Measurements from ENCODE around the gene PKD2. TPM values are rescaled to one million over a fixed set of nuclear protein-coding genes. Genes with fewer than 3 reads are reported as not detected.

Gene PKD2
- total RNA-seq, 4 donors from 2014 or later, result 79.1 to 128 (median 92.5) TPM

DNA sequence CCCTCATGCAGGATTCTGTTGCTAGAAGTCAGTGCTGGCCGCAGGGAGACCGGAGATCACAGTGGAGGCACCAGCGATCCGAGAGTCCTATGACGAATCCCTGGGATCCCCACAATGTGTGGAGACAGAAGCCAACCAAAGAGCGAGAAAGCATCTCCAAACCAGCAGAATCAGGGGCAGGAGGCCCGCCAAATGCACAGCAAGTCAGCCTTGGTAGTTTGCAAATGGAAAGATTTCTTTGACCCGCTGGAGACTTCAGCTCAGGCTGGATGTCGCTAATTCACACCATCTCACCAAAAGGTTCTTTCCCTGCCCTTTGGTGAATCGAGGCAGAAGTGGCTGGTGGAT is 505 bp upstream of the PKD2 start:
- 52% methylated on average over 9 of the region's 10 CpGs for WGBS
- TF ChIP-seq, protein P1, sequence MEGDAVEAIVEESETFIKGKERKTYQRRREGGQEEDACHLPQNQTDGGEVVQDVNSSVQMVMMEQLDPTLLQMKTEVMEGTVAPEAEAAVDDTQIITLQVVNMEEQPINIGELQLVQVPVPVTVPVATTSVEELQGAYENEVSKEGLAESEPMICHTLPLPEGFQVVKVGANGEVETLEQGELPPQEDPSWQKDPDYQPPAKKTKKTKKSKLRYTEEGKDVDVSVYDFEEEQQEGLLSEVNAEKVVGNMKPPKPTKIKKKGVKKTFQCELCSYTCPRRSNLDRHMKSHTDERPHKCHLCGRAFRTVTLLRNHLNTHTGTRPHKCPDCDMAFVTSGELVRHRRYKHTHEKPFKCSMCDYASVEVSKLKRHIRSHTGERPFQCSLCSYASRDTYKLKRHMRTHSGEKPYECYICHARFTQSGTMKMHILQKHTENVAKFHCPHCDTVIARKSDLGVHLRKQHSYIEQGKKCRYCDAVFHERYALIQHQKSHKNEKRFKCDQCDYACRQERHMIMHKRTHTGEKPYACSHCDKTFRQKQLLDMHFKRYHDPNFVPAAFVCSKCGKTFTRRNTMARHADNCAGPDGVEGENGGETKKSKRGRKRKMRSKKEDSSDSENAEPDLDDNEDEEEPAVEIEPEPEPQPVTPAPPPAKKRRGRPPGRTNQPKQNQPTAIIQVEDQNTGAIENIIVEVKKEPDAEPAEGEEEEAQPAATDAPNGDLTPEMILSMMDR (IDR thresholded peaks at IDR 0.05), result no peak
- no peak for TF ChIP-seq EP300 (IDR thresholded peaks at IDR 0.05)
- no peak for TF ChIP-seq POLR2A (IDR thresholded peaks at IDR 0.05; ENCODE audit: low read depth)
- no peak for TF ChIP-seq POLR2AphosphoS5 (IDR thresholded peaks at IDR 0.05)
- intact Hi-C loops (cut with DNase I), result loop anchor here (10.0 kb wide), 1 partner anchor 518 kb away; the partner anchor contains the start of gene PYURF
- Histone ChIP-seq H3K27me3 (no peaks in the 10 kb centered on the region), H3K27ac (replicated peaks in 1 of 4) (peak overlapping the region; percentile 93 to 96 (median 94)), H3K4me1 (peaks cover 31 to 53% (median 49%) of the 10 kb centered on the region in 4 donors), H3K36me3 (no peaks in the 10 kb centered on the region), H3K9me3 (no peaks in the 10 kb centered on the region), H3K4me3 (peak overlapping the region; percentile 95 to 97 (median 96))
- no peak for DNase-seq (ENCODE audit: extremely low spot score)

DNA sequence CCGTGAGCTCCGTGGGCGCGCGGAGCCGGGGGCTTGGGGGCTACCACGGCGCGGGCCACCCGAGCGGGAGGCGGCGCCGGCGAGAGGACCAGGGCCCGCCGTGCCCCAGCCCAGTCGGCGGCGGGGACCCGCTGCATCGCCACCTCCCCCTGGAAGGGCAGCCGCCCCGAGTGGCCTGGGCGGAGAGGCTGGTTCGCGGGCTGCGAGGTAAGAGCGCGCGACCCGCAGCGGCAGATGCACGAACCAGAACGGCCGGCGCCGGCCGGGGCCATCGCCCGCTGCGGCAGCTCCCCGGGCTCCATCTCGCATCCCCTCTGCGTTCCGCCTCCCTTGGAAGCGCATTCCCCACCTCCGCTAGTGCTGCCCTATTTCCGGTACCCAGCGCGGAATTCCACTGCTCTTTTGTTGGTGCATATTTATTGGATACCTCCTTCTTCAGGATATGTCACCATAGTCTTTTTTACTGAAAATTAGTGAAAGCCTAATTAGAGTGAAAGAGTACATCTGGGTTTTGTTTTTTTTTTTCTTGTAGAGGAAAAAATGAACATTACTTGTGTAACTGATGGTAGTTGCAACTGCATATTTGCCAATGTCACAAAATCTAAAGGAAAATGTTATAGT is 797 bp downstream of the PKD2 start:
- no peak for DNase-seq (ENCODE audit: extremely low spot score)
- 0% methylated on average over 19 of the region's 51 CpGs for WGBS
- H3K27ac ChIP-seq (replicated peaks in 1 of 4), result peak overlapping the region; percentile 93 to 96 (median 94)
- intact Hi-C loops (cut with DNase I), result loop anchor here (10.0 kb wide), 1 partner anchor 517 kb away; the partner anchor contains the start of gene PYURF
- H3K4me1 ChIP-seq, result peaks cover 31 to 66% (median 62%) of the 10 kb centered on the region in 4 donors
- H3K4me3 ChIP-seq, result peak overlapping the region; percentile 95 to 97 (median 96)
- TF ChIP-seq POLR2AphosphoS5 (IDR thresholded peaks at IDR 0.05) (peak; percentile 26 to 30), POLR2A (IDR thresholded peaks at IDR 0.05; ENCODE audit: low read depth) (no peak)
- no peaks in the 10 kb centered on the region for H3K36me3 ChIP-seq
- H3K27me3 ChIP-seq, result no peaks in the 10 kb centered on the region
- no peaks in the 10 kb centered on the region for H3K9me3 ChIP-seq

DNA sequence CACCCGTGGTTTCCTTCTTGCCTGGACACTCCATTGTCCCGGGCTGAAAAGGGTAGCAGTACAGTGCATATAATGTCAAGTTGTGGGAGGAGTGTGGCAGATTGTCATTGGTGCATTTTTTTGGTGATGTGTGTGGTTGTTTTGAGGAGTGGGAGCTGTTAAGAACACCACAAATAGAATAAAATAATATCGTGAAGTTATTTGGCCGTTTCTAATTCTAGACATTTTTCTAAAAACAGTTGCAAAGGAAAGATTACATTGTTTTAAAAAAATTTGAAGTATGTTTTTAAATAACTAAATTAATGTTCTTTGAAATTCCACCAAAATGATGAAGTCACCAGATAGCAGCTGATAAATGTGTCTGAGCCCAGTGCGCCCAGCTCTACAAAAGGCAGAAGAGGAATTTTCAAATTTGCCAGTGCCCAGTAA is 1.3 kb downstream of the PKD2 start:
- H3K27ac ChIP-seq (replicated peaks in 1 of 4), result peak overlapping the region; percentile 93 to 96 (median 94)
- no peaks in the 10 kb centered on the region for H3K27me3 ChIP-seq
- H3K4me1 ChIP-seq, result peaks cover 31 to 72% (median 67%) of the 10 kb centered on the region in 4 donors
- peak overlapping the region; percentile 95 to 97 (median 96) for H3K4me3 ChIP-seq
- TF ChIP-seq POLR2AphosphoS5 (IDR thresholded peaks at IDR 0.05) (peak in 1 of 2 donors; percentile 2), POLR2A (IDR thresholded peaks at IDR 0.05; ENCODE audit: low read depth) (no peak), EP300 (IDR thresholded peaks at IDR 0.05) (no peak)
- TF ChIP-seq, protein P1 (IDR thresholded peaks at IDR 0.05), result no peak
- intact Hi-C loops (cut with DNase I), result loop anchor here (10.0 kb wide), 1 partner anchor 516 kb away; the partner anchor contains the start of gene PYURF
- no peaks in the 10 kb centered on the region for H3K9me3 ChIP-seq
- no peak for DNase-seq (ENCODE audit: extremely low spot score)
- WGBS, result 5% methylated on average over 5 of the region's 5 CpGs
- H3K36me3 ChIP-seq, result no peaks in the 10 kb centered on the region

DNA sequence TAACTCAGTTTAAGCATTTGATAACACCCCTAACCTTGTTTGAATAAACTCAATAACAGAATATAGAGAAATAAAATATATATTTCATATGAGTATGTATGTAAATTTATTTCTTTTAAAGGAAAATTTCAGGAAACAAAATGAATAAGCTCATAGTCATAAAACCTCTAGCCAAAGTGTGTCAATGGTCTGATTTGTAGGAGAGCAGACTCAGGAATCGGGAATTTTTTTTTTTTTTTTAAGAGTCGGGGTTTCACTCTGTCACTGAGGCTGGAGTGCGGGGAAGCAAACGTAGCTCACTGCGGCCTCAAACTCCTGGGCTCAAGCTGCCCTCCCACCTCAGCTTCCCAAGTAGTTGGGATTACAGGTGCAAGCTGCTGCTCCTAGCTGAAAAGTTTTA is 2.4 kb downstream of the PKD2 start:
- TF ChIP-seq, protein P1 (IDR thresholded peaks at IDR 0.05), result no peak
- TF ChIP-seq POLR2A (IDR thresholded peaks at IDR 0.05; ENCODE audit: low read depth) (no peak), POLR2AphosphoS5 (IDR thresholded peaks at IDR 0.05) (no peak), EP300 (IDR thresholded peaks at IDR 0.05) (no peak)
- 67% methylated on average over 5 of the region's 5 CpGs for WGBS
- intact Hi-C loops (cut with DNase I), result loop anchor here (10.0 kb wide), 2 partner anchors 475 to 515 kb away; partner anchors contain the start of gene PYURF
- Histone ChIP-seq H3K27ac (replicated peaks in 1 of 4) (peak overlapping the region in 3 of 4 donors; percentile 39 to 96 (median 43)), H3K4me1 (peaks cover 32 to 81% (median 76%) of the 10 kb centered on the region in 4 donors), H3K36me3 (no peaks in the 10 kb centered on the region), H3K9me3 (no peaks in the 10 kb centered on the region), H3K27me3 (no peaks in the 10 kb centered on the region), H3K4me3 (peak overlapping the region; percentile 95 to 97 (median 96))
- DNase-seq (ENCODE audit: extremely low spot score), result no peak

DNA sequence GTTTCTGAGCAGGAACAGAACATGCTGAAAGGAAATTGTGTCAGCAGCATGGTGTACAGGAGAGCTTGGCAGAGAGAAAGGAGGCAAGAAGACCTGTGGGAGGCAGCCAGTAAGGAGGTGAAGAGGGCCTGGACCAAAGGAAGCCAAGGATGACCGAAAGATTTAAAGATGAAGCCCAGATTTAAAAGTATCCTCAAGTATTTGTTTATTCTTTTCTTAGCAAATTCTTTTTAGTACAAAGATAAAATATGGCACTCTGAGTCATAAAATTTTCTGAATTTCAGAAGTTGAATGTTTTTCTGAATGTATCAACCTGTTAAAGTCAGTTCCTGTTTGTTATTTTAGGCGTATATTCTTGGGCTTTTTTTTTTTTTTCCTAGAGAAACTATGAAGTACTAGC is 3.5 kb downstream of the PKD2 start:
- intact Hi-C loops (cut with DNase I), result loop anchor here (10.0 kb wide), 1 partner anchor 476 kb away; no protein-coding TSS in a partner anchor
- TF ChIP-seq, protein P1 (IDR thresholded peaks at IDR 0.05), result no peak
- TF ChIP-seq POLR2A (IDR thresholded peaks at IDR 0.05; ENCODE audit: low read depth) (no peak), EP300 (IDR thresholded peaks at IDR 0.05) (no peak)
- no peaks in the 10 kb centered on the region for H3K36me3 ChIP-seq
- no peaks in the 10 kb centered on the region for H3K27me3 ChIP-seq
- H3K4me1 ChIP-seq, result peaks cover 38 to 84% (median 83%) of the 10 kb centered on the region in 4 donors
- WGBS, result 30% methylated on average over 2 of the region's 2 CpGs
- peak overlapping the region in 2 of 4 donors; percentile 27 to 95 for H3K4me3 ChIP-seq
- H3K9me3 ChIP-seq, result no peaks in the 10 kb centered on the region
- H3K27ac ChIP-seq (replicated peaks in 1 of 4), result peak overlapping the region; percentile 39 to 96 (median 50)
- DNase-seq (ENCODE audit: extremely low spot score), result no peak
